PFSK-1 (cell line): ENCODE results near the gene FAM163B.

Experiments used
- FOXP2 ChIP-seq: optimal IDR thresholded peaks from 2 replicates; pipeline ENCODE3; 2011; ENCODE audit warnings: borderline replicate concordance, control low read depth, inconsistent platforms; ENCODE audit not compliant: insufficient read depth; ENCODE audit errors: extremely low read length, extremely low read depth
- POLR2AphosphoS5 ChIP-seq: IDR thresholded peaks from 2 replicates; pipeline ENCODE4 v1.6.1; 2012; ENCODE audit warnings: low read depth, mild to moderate bottlenecking, control low read depth, low read length, moderate library complexity
- REST ChIP-seq, 2 experiments: IDR thresholded peaks; 2 replicates each; pipeline versions ENCODE4 v1.6.1 to v1.8.0; 2011 to 2012; ENCODE audit warnings: low read depth in 2 of 2, low read length in 2 of 2, control low read depth in 1 of 2, inconsistent platforms in 1 of 2, mild to moderate bottlenecking in 1 of 2, moderate library complexity in 1 of 2; ENCODE audit not compliant: insufficient read depth in 1 of 2
- SIN3A ChIP-seq: IDR thresholded peaks from 2 replicates; pipeline ENCODE4 v1.6.1; 2012; ENCODE audit warnings: mild to moderate bottlenecking, low read length, moderate library complexity, borderline replicate concordance; ENCODE audit not compliant: insufficient read depth
- TAF1 ChIP-seq: IDR thresholded peaks from 2 replicates; pipeline ENCODE4 v1.6.1; 2012; ENCODE audit warnings: low read length, control low read depth, borderline replicate concordance; ENCODE audit not compliant: insufficient read depth

The FAM163B gene

GRCh38 chr9:133576031-133576874, 32.9 kb downstream of the FAM163B start:
- TF ChIP-seq POLR2AphosphoS5 (no peak), TAF1 (no peak), REST (IDR thresholded peaks at IDR 0.05; ENCODE audit: insufficient read depth in 1 of 2, low read depth in 2 of 2, low read length in 2 of 2) (no peak), SIN3A (no peak), FOXP2 (no peak)

- TF ChIP-seq POLR2AphosphoS5: no peak
- no peak for TF ChIP-seq SIN3A
- no peak for TF ChIP-seq TAF1
- no peak for TF ChIP-seq FOXP2
- TF ChIP-seq REST (IDR thresholded peaks at IDR 0.05; ENCODE audit: insufficient read depth in 1 of 2, low read depth in 2 of 2, low read length in 2 of 2): no peak
Observed at GRCh38 chr9:133575186-133576030, 33.8 kb downstream of the FAM163B start.

GRCh38 chr9:133574771-133575170, 34.4 kb downstream of the FAM163B start:
- TF ChIP-seq SIN3A: no peak
- no peak for TF ChIP-seq FOXP2
- no peak for TF ChIP-seq TAF1
- no peak for TF ChIP-seq POLR2AphosphoS5
- no peak for TF ChIP-seq REST (IDR thresholded peaks at IDR 0.05; ENCODE audit: insufficient read depth in 1 of 2, low read depth in 2 of 2, low read length in 2 of 2)

- TF ChIP-seq FOXP2 (no peak), TAF1 (no peak), SIN3A (no peak), POLR2AphosphoS5 (no peak), REST (IDR thresholded peaks at IDR 0.05; ENCODE audit: insufficient read depth in 1 of 2, low read depth in 2 of 2, low read length in 2 of 2) (no peak)
Observed at GRCh38 chr9:133573791-133574515, 35.2 kb downstream of the FAM163B start.
